ENCODE results near the gene HOXA3. TPM values are rescaled to one million over a fixed set of nuclear protein-coding genes. Genes with fewer than 3 reads are reported as not detected.

The HOXA3 gene
- total RNA-seq, 2 donors from 2014 or later: not detected

- peak; percentile 82 for DNase-seq
- no peaks in the 10 kb centered on the region for H3K36me3 Mint-ChIP-seq (ENCODE audit: low read depth)
- H3K4me3 Mint-ChIP-seq: peak overlapping the region; percentile 45
Observed at GRCh38 chr7:27191833-27192545, 39.6 kb upstream of the HOXA3 start.

GRCh38 chr7:27191161-27191731, 38.9 kb upstream of the HOXA3 start:
- Mint-ChIP-seq H3K9me3 (no peaks in the 10 kb centered on the region), H3K4me3 (no peak overlapping the region), H3K27ac (no peak overlapping the region), H3K36me3 (ENCODE audit: low read depth) (no peaks in the 10 kb centered on the region), H3K27me3 (ENCODE audit: insufficient read depth) (peaks cover 99% of the 10 kb centered on the region), H3K4me1 (peaks cover 10% of the 10 kb centered on the region)
- Histone ChIP-seq H3K9ac (ENCODE audit: extremely low read depth, low read length, poor library complexity, severe bottlenecking) (no peak overlapping the region), H3K9me3 (ENCODE audit: control insufficient read depth, low read length) (no peaks in the 10 kb centered on the region), H3K4me1 (ENCODE audit: control insufficient read depth, insufficient read depth, low read length) (peaks cover 6% of the 10 kb centered on the region), H3K27me3 (ENCODE audit: control insufficient read depth, insufficient read depth, low read length, poor library complexity, severe bottlenecking) (peaks cover 100% of the 10 kb centered on the region), H3K36me3 (ENCODE audit: control insufficient read depth, insufficient read depth, low read length) (no peaks in the 10 kb centered on the region), H3K27ac (ENCODE audit: low read depth, low read length) (no peak overlapping the region), H3K4me3 (ENCODE audit: low read length) (no peak overlapping the region)
- peak; percentile 60 for DNase-seq
- TF ChIP-seq, protein P1, sequence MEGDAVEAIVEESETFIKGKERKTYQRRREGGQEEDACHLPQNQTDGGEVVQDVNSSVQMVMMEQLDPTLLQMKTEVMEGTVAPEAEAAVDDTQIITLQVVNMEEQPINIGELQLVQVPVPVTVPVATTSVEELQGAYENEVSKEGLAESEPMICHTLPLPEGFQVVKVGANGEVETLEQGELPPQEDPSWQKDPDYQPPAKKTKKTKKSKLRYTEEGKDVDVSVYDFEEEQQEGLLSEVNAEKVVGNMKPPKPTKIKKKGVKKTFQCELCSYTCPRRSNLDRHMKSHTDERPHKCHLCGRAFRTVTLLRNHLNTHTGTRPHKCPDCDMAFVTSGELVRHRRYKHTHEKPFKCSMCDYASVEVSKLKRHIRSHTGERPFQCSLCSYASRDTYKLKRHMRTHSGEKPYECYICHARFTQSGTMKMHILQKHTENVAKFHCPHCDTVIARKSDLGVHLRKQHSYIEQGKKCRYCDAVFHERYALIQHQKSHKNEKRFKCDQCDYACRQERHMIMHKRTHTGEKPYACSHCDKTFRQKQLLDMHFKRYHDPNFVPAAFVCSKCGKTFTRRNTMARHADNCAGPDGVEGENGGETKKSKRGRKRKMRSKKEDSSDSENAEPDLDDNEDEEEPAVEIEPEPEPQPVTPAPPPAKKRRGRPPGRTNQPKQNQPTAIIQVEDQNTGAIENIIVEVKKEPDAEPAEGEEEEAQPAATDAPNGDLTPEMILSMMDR (conservative IDR thresholded peaks at IDR 0.05): no peak
- WGBS, 2 experiments (ENCODE audit: insufficient coverage in 1 of 2, insufficient read length in 1 of 2): 14 to 17% methylated on average over 10 to 15 of the region's 15 CpGs

More at GRCh38 chr7:27191833-27192545, 39.6 kb upstream of the HOXA3 start:
- H3K27ac Mint-ChIP-seq: no peak overlapping the region
- Histone ChIP-seq H3K27me3 (ENCODE audit: control insufficient read depth, insufficient read depth, low read length, poor library complexity, severe bottlenecking) (peaks cover 100% of the 10 kb centered on the region), H3K9me3 (ENCODE audit: control insufficient read depth, low read length) (no peaks in the 10 kb centered on the region), H3K36me3 (ENCODE audit: control insufficient read depth, insufficient read depth, low read length) (no peaks in the 10 kb centered on the region), H3K9ac (ENCODE audit: extremely low read depth, low read length, poor library complexity, severe bottlenecking) (no peak overlapping the region), H3K27ac (ENCODE audit: low read depth, low read length) (no peak overlapping the region), H3K4me3 (ENCODE audit: low read length) (no peak overlapping the region), H3K4me1 (ENCODE audit: control insufficient read depth, insufficient read depth, low read length) (peaks cover 6% of the 10 kb centered on the region)
- TF ChIP-seq, protein P1 (conservative IDR thresholded peaks at IDR 0.05): no peak
- peaks cover 10% of the 10 kb centered on the region for H3K4me1 Mint-ChIP-seq
- H3K27me3 Mint-ChIP-seq (ENCODE audit: insufficient read depth): peaks cover 99% of the 10 kb centered on the region
- WGBS, 2 experiments (ENCODE audit: insufficient coverage in 1 of 2, insufficient read length in 1 of 2): 0 to 4% methylated on average over 6 to 42 of the region's 42 CpGs
- H3K9me3 Mint-ChIP-seq: no peaks in the 10 kb centered on the region

DNA sequence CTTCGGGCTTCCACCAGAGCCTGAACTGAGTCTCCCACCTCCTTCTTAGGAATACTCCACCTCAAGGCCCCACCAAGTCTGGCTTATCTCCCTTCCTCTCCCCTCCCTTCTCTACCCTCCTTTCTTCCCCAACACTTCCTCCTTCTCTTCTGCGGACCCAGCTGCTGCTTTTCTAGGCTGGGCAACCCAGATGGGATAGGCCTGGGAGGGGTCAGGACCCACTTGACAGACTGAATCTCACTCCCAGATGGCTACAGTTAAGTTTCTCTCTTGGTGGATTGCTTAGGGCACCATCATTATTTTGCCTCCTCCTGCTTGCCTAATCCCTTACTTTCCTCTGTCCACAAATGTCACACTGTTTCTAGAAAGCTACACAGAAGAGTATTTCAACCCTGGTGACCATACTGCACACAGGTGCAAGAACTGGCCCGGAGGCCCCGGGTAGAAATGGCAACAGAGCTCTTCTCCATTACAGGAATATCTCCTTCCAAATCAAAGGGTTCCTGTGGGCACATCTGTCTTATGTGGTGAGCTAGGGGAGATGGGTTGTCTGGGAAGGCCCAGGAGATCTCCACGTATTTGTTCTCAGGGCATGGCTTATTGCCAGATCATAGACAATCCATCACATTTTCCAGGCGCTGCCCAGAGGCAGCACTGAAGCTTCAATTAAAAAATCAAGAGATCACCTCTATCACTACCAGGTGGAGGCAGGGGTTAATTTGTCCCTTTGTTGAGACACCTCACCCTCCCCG, 37.8 kb upstream of the HOXA3 start:
- no peak overlapping the region for H3K27ac Mint-ChIP-seq
- Histone ChIP-seq H3K9me3 (ENCODE audit: control insufficient read depth, low read length) (no peaks in the 10 kb centered on the region), H3K9ac (ENCODE audit: extremely low read depth, low read length, poor library complexity, severe bottlenecking) (no peak overlapping the region), H3K4me3 (ENCODE audit: low read length) (no peak overlapping the region), H3K36me3 (ENCODE audit: control insufficient read depth, insufficient read depth, low read length) (no peaks in the 10 kb centered on the region), H3K27me3 (ENCODE audit: control insufficient read depth, insufficient read depth, low read length, poor library complexity, severe bottlenecking) (peaks cover 100% of the 10 kb centered on the region), H3K27ac (ENCODE audit: low read depth, low read length) (no peak overlapping the region), H3K4me1 (ENCODE audit: control insufficient read depth, insufficient read depth, low read length) (peaks cover 6% of the 10 kb centered on the region)
- peaks cover 17% of the 10 kb centered on the region for H3K4me1 Mint-ChIP-seq
- peak; percentile 20 for DNase-seq
- 0 to 46% methylated on average over 3 to 7 of the region's 7 CpGs for WGBS, 2 experiments (ENCODE audit: insufficient coverage in 1 of 2, insufficient read length in 1 of 2)
- no peaks in the 10 kb centered on the region for H3K9me3 Mint-ChIP-seq
- H3K36me3 Mint-ChIP-seq (ENCODE audit: low read depth): no peaks in the 10 kb centered on the region
- H3K4me3 Mint-ChIP-seq: no peak overlapping the region
- H3K27me3 Mint-ChIP-seq (ENCODE audit: insufficient read depth): peaks cover 99% of the 10 kb centered on the region
- TF ChIP-seq, protein P1 (conservative IDR thresholded peaks at IDR 0.05): no peak
